Gastroesophageal sphincter (tissue), 4 donors: ENCODE measurements around the gene SMIM29. TPM values are rescaled to one million over a fixed set of nuclear protein-coding genes. Genes with fewer than 3 reads are reported as not detected.

Experiments
- ATAC-seq: fragments of 150-250 bp; one replicate; pipeline ENCODE4 v1.9.1; 2016; ENCODE audit warnings: mild to moderate bottlenecking, moderate library complexity
- H3K27ac ChIP-seq, 4 donors: fragments of 200-600 bp; sonication (generic) in 3 of 4; 1 replicate in 3 of 4; 2 replicates in 1 of 4; pipeline ENCODE4 v1.5.1; 2016 to 2019
- H3K27me3 ChIP-seq: fragments of 200-600 bp; sonication (generic); one replicate; pipeline ENCODE4 v1.5.1; 2019
- H3K36me3 ChIP-seq, 2 donors: fragments of 200-600 bp; sonication (generic); one replicate each; pipeline ENCODE4 v1.5.1; 2019; ENCODE audit warnings: control low read depth in 1 of 2
- H3K4me1 ChIP-seq, 3 donors: fragments of 200-600 bp; sonication (generic); 1 replicate in 2 of 3; 2 replicates in 1 of 3; pipeline ENCODE4 v1.5.1; 2016 to 2019; ENCODE audit warnings: control low read depth in 2 of 3
- H3K4me3 ChIP-seq, 2 donors: fragments of 200-600 bp; sonication (generic); one replicate each; pipeline ENCODE4 v1.5.1; 2019; ENCODE audit warnings: mild to moderate bottlenecking in 1 of 2, moderate library complexity in 1 of 2
- H3K9me3 ChIP-seq, 3 donors: fragments of 200-600 bp; sonication (generic); one replicate each; pipeline ENCODE4 v1.5.1; 2017 to 2019; ENCODE audit warnings: control low read depth in 2 of 3
- CTCF ChIP-seq, 4 experiments: fragments of 200-600 bp in 2 of 4; fragments of 450-650 bp in 2 of 4; sonication (generic) in 1 of 4; IDR thresholded peaks; one replicate each; pipeline ENCODE4 v1.5.1; 2017 to 2019; ENCODE audit warnings: antibody characterized with exemption in 4 of 4, mild to moderate bottlenecking in 2 of 4, moderate library complexity in 2 of 4
- EP300 ChIP-seq: sonication (generic); formaldehyde crosslinking; IDR thresholded peaks from one replicate; pipeline ENCODE4 v1.6.1; 2017; ENCODE audit warnings: antibody characterized with exemption, mild to moderate bottlenecking
- POLR2A ChIP-seq, 2 donors: fragments of 450-650 bp; IDR thresholded peaks; one replicate each; pipeline ENCODE4 v1.6.1; 2017; ENCODE audit warnings: antibody characterized with exemption in 2 of 2, mild to moderate bottlenecking in 2 of 2, moderate library complexity in 1 of 2
- POLR2AphosphoS5 ChIP-seq: sonication (generic); formaldehyde crosslinking; IDR thresholded peaks from one replicate; pipeline ENCODE4 v1.6.1; 2017; ENCODE audit warnings: antibody characterized with exemption
- WGBS, 2 donors: methylation state at CpG; one replicate each; pipeline ENCODE4 v1.1.5; 2018; ENCODE audit warnings: low coverage in 1 of 2; 5-methylcytosine and 5-hydroxymethylcytosine counted together
- total RNA-seq, 4 donors: library from RNA; depleted of rRNA; stranded (reverse); fragments of >200 nt; gene quantifications; one replicate each; pipeline ENCODE4 v1.1.0, GENCODE V29; 2016

The SMIM29 gene
- total RNA-seq, 4 donors from 2014 or later: 9.7 to 34.7 (median 22.6) TPM

- Histone ChIP-seq H3K4me3 (peak overlapping the region; percentile 1 to 69), H3K36me3 (no peaks in the 10 kb centered on the region), H3K27me3 (no peaks in the 10 kb centered on the region), H3K27ac (peak overlapping the region in 3 of 4 donors; percentile 90 to 97 (median 92)), H3K9me3 (no peaks in the 10 kb centered on the region), H3K4me1 (peaks cover 0 to 18% (median 12%) of the 10 kb centered on the region in 3 donors)
- TF ChIP-seq POLR2AphosphoS5: no peak
- WGBS, 2 donors: 3 to 12% methylated on average over 5 to 10 of the region's 16 CpGs
- ATAC-seq: peak; percentile 48
These were observed 25.3 kb downstream of the SMIM29 start for GRCh38 chr6:34223381-34223955.

- no peaks in the 10 kb centered on the region for H3K27me3 ChIP-seq
- H3K4me1 ChIP-seq: peaks cover 0 to 10% (median 7%) of the 10 kb centered on the region in 3 donors
- no peaks in the 10 kb centered on the region for H3K36me3 ChIP-seq
- 57 to 67% methylated on average over 1 to 2 of the region's 2 CpGs for WGBS, 2 donors
- ATAC-seq: no peak
- no peak overlapping the region for H3K4me3 ChIP-seq
- TF ChIP-seq POLR2A (IDR thresholded peaks at IDR 0.05): no peak
- no peak for TF ChIP-seq EP300
- TF ChIP-seq POLR2AphosphoS5: no peak
- no peak overlapping the region for H3K27ac ChIP-seq
- H3K9me3 ChIP-seq: no peaks in the 10 kb centered on the region
These were observed 30.1 kb downstream of the SMIM29 start for GRCh38 chr6:34218691-34219090.

GRCh38 chr6:34213772-34214171 is 35.0 kb downstream of the SMIM29 start:
- ATAC-seq: no peak

GRCh38 chr6:34207695-34208443 is 40.9 kb downstream of the SMIM29 start:
- TF ChIP-seq CTCF (IDR thresholded peaks at IDR 0.05): no peak
- no peak for TF ChIP-seq POLR2A (IDR thresholded peaks at IDR 0.05)
- TF ChIP-seq EP300: no peak
- TF ChIP-seq POLR2AphosphoS5: no peak
- WGBS, 2 donors: 67 to 100% methylated on average over 1 to 2 of the region's 4 CpGs
- no peak for ATAC-seq
- Histone ChIP-seq H3K4me3 (no peak overlapping the region), H3K9me3 (no peaks in the 10 kb centered on the region), H3K4me1 (no peaks in the 10 kb centered on the region), H3K27me3 (peaks cover 2% of the 10 kb centered on the region), H3K27ac (no peak overlapping the region), H3K36me3 (no peaks in the 10 kb centered on the region)

More at GRCh38 chr6:34213772-34214171, 35.0 kb downstream of the SMIM29 start:
- no peaks in the 10 kb centered on the region for H3K27me3 ChIP-seq
- no peaks in the 10 kb centered on the region for H3K4me1 ChIP-seq
- H3K9me3 ChIP-seq: no peaks in the 10 kb centered on the region
- H3K4me3 ChIP-seq: no peak overlapping the region
- H3K36me3 ChIP-seq: no peaks in the 10 kb centered on the region
- TF ChIP-seq EP300 (no peak), POLR2AphosphoS5 (no peak), POLR2A (IDR thresholded peaks at IDR 0.05) (no peak), CTCF (IDR thresholded peaks at IDR 0.05) (no peak)
- WGBS, 2 donors: 75 to 85% methylated on average over 2 to 4 of the region's 4 CpGs
- no peak overlapping the region for H3K27ac ChIP-seq

GRCh38 chr6:34206726-34207125 is 42.1 kb downstream of the SMIM29 start:
- ATAC-seq: no peak
- H3K27me3 ChIP-seq: peaks cover 9% of the 10 kb centered on the region
- H3K9me3 ChIP-seq: no peaks in the 10 kb centered on the region
- no peak overlapping the region for H3K27ac ChIP-seq
- TF ChIP-seq CTCF (IDR thresholded peaks at IDR 0.05) (no peak), EP300 (no peak), POLR2A (IDR thresholded peaks at IDR 0.05) (no peak), POLR2AphosphoS5 (no peak)
- H3K4me3 ChIP-seq: no peak overlapping the region
- no peaks in the 10 kb centered on the region for H3K36me3 ChIP-seq
- H3K4me1 ChIP-seq: no peaks in the 10 kb centered on the region
- WGBS, 2 donors: 55 to 71% methylated on average over 3 to 5 of the region's 7 CpGs

GRCh38 chr6:34205916-34206315 is 42.9 kb downstream of the SMIM29 start:
- no peak overlapping the region for H3K4me3 ChIP-seq
- peaks cover 9% of the 10 kb centered on the region for H3K27me3 ChIP-seq
- no peak for TF ChIP-seq CTCF (IDR thresholded peaks at IDR 0.05)
- no peak for TF ChIP-seq EP300
- TF ChIP-seq POLR2AphosphoS5: no peak
- no peak for TF ChIP-seq POLR2A (IDR thresholded peaks at IDR 0.05)
- H3K4me1 ChIP-seq: no peaks in the 10 kb centered on the region
- no peak overlapping the region for H3K27ac ChIP-seq
- no CpG with 5 or more reads among the region's 2 CpGs for WGBS, 2 donors
- no peaks in the 10 kb centered on the region for H3K36me3 ChIP-seq
- no peaks in the 10 kb centered on the region for H3K9me3 ChIP-seq
- no peak for ATAC-seq
